Loucy (cell line): ENCODE data around the gene PLCH1.

Source experiments
- H2AFZ ChIP-seq: fragments of 200-600 bp; sonication (generic); 2 replicates; pipeline ENCODE4 v1.6.0; 2016; ENCODE audit warnings: antibody characterized with exemption, mild to moderate bottlenecking, low read length, moderate library complexity
- H3F3A ChIP-seq: fragments of 200-600 bp; 2 replicates; pipeline ENCODE4 v1.6.0; 2016; ENCODE audit warnings: antibody characterized with exemption, low read depth, mild to moderate bottlenecking
- H3K27me3 ChIP-seq: fragments of 200-600 bp; sonication (generic); 2 replicates; pipeline ENCODE4 v1.6.1; 2014; ENCODE audit warnings: low read length, mild to moderate bottlenecking; ENCODE audit not compliant: insufficient read depth, poor library complexity, severe bottlenecking
- H3K36me3 ChIP-seq: fragments of 200-600 bp; sonication (generic); 2 replicates; pipeline ENCODE4 v1.6.1; 2016; ENCODE audit warnings: low read length; ENCODE audit not compliant: insufficient read depth
- H3K4me1 ChIP-seq: fragments of 200-600 bp; sonication (generic); 2 replicates; pipeline ENCODE4 v1.5.1; 2014; ENCODE audit warnings: low read length, mild to moderate bottlenecking; ENCODE audit not compliant: insufficient read depth, poor library complexity, severe bottlenecking
- H3K4me2 ChIP-seq: fragments of 200-600 bp; sonication (generic); 2 replicates; pipeline ENCODE4 v1.6.0; 2014; ENCODE audit warnings: antibody characterized with exemption, low read length, low read depth, mild to moderate bottlenecking; ENCODE audit not compliant: poor library complexity, severe bottlenecking
- H3K4me3 ChIP-seq: fragments of 200-600 bp; sonication (generic); 2 replicates; pipeline ENCODE4 v1.5.1; 2014; ENCODE audit warnings: low read length, mild to moderate bottlenecking, mixed read lengths; ENCODE audit not compliant: poor library complexity, severe bottlenecking
- H3K79me2 ChIP-seq: fragments of 200-600 bp; sonication (generic); 2 replicates; pipeline ENCODE4 v1.6.1; 2014; ENCODE audit warnings: low read length; ENCODE audit not compliant: insufficient read depth
- H3K9ac ChIP-seq: fragments of 200-600 bp; sonication (generic); 2 replicates; pipeline ENCODE4 v1.6.0; 2014; ENCODE audit warnings: mild to moderate bottlenecking, low read depth, low read length, moderate library complexity; ENCODE audit not compliant: poor library complexity, severe bottlenecking
- H3K9me2 ChIP-seq: fragments of 200-600 bp; sonication (generic); replicated peaks from 2 replicates; pipeline ENCODE4 v1.6.1; 2016; ENCODE audit warnings: low read depth, low read length, mixed read lengths
- H3K9me3 ChIP-seq: fragments of 200-600 bp; sonication (generic); 2 replicates; pipeline ENCODE4 v1.6.1; 2014; ENCODE audit warnings: mild to moderate bottlenecking, antibody characterized with exemption, low read length, low read depth; ENCODE audit not compliant: insufficient read depth
- H4K20me1 ChIP-seq: fragments of 200-600 bp; sonication (generic); 2 replicates; pipeline ENCODE4 v1.6.0; 2014; ENCODE audit warnings: antibody characterized with exemption, low read length, mild to moderate bottlenecking; ENCODE audit not compliant: insufficient read depth, poor library complexity, severe bottlenecking
- EZH2phosphoT487 ChIP-seq: fragments of 200-600 bp; IDR thresholded peaks from 2 replicates; pipeline ENCODE4 v1.6.1; 2018; ENCODE audit warnings: antibody characterized with exemption, mild to moderate bottlenecking, moderate library complexity, borderline replicate concordance
- TF ChIP-seq, protein P1 (sequence below): fragments of 200-600 bp; sonication (generic); conservative IDR thresholded peaks from 2 replicates; pipeline ENCODE4 v1.5.1; 2014; ENCODE audit warnings: mild to moderate bottlenecking, antibody characterized with exemption, low read length

Gene PLCH1

GRCh38 chr3:155481089-155481488, 263.8 kb downstream of the PLCH1 start:
- no peaks in the 10 kb centered on the region for H3F3A ChIP-seq
- H3K36me3 ChIP-seq: peaks cover 13% of the 10 kb centered on the region; the same call in 1 of the 2 replicates
- no peak overlapping the region for H3K4me3 ChIP-seq
- no peak overlapping the region for H2AFZ ChIP-seq
- no peak overlapping the region for H3K4me2 ChIP-seq
- H3K9me2 ChIP-seq: no peaks in the 10 kb centered on the region
- H4K20me1 ChIP-seq: no peaks in the 10 kb centered on the region
- no peaks in the 10 kb centered on the region for H3K79me2 ChIP-seq
- TF ChIP-seq EZH2phosphoT487: no peak
- TF ChIP-seq, protein P1, sequence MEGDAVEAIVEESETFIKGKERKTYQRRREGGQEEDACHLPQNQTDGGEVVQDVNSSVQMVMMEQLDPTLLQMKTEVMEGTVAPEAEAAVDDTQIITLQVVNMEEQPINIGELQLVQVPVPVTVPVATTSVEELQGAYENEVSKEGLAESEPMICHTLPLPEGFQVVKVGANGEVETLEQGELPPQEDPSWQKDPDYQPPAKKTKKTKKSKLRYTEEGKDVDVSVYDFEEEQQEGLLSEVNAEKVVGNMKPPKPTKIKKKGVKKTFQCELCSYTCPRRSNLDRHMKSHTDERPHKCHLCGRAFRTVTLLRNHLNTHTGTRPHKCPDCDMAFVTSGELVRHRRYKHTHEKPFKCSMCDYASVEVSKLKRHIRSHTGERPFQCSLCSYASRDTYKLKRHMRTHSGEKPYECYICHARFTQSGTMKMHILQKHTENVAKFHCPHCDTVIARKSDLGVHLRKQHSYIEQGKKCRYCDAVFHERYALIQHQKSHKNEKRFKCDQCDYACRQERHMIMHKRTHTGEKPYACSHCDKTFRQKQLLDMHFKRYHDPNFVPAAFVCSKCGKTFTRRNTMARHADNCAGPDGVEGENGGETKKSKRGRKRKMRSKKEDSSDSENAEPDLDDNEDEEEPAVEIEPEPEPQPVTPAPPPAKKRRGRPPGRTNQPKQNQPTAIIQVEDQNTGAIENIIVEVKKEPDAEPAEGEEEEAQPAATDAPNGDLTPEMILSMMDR: no peak
- H3K9me3 ChIP-seq: no peaks in the 10 kb centered on the region
- H3K27me3 ChIP-seq: no peaks in the 10 kb centered on the region
- peaks cover 8% of the 10 kb centered on the region for H3K4me1 ChIP-seq
- no peak overlapping the region for H3K9ac ChIP-seq

- Histone ChIP-seq H3K9me3 (no peaks in the 10 kb centered on the region), H3K79me2 (no peaks in the 10 kb centered on the region), H3K4me1 (no peaks in the 10 kb centered on the region), H3K9ac (no peak overlapping the region), H3K36me3 (no peaks in the 10 kb centered on the region), H4K20me1 (no peaks in the 10 kb centered on the region), H3K4me3 (no peak overlapping the region), H3K27me3 (no peaks in the 10 kb centered on the region), H3K4me2 (no peak overlapping the region), H3F3A (no peaks in the 10 kb centered on the region), H3K9me2 (no peaks in the 10 kb centered on the region), H2AFZ (no peak overlapping the region)
- TF ChIP-seq, protein P1: no peak
- no peak for TF ChIP-seq EZH2phosphoT487
These were observed 279.2 kb downstream of the PLCH1 start for GRCh38 chr3:155465664-155466063.

DNA sequence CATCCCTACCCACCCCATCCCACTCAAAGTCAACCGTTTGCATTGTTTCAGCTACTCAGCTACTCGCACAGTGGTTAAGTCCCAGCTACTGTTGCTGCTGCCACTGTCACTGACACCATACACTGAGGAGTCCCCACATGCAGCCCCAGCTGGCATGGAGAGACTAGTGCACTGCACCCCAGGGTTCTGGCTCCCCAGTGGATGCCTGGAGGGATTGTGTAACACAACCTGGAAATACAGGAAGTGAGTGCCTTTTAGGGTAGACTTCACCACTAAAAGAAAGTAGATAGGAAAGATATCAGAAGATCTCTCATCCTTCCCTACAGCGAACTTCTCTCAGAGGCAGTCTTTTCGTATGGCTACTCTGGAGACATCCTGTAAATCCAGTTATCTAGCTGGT, 282.2 kb downstream of the PLCH1 start:
- no peak overlapping the region for H3K4me2 ChIP-seq
- H3K36me3 ChIP-seq: no peaks in the 10 kb centered on the region
- H4K20me1 ChIP-seq: no peaks in the 10 kb centered on the region
- no peak overlapping the region for H2AFZ ChIP-seq
- no peaks in the 10 kb centered on the region for H3F3A ChIP-seq
- H3K9me2 ChIP-seq: no peaks in the 10 kb centered on the region
- TF ChIP-seq, protein P1: no peak
- TF ChIP-seq EZH2phosphoT487: no peak
- H3K4me3 ChIP-seq: no peak overlapping the region
- H3K9ac ChIP-seq: no peak overlapping the region
- no peaks in the 10 kb centered on the region for H3K4me1 ChIP-seq
- no peaks in the 10 kb centered on the region for H3K27me3 ChIP-seq
- no peaks in the 10 kb centered on the region for H3K79me2 ChIP-seq
- no peaks in the 10 kb centered on the region for H3K9me3 ChIP-seq
